Measurements from ENCODE around the gene EBLN2. TPM values are rescaled to one million over a fixed set of nuclear protein-coding genes. Genes with fewer than 3 reads are reported as not detected.
A peak's percentile ranks its signal among the peaks of the same experiment; 100 is the strongest.

Gene EBLN2
- 4.6 and 5.1 TPM in 2 replicates for total RNA-seq
- long read RNA-seq, partial matches to known transcripts = 0 of 2 reads
- long read RNA-seq, other reads (novel, unspliced or antisense) = 0 of 2 reads

DNA sequence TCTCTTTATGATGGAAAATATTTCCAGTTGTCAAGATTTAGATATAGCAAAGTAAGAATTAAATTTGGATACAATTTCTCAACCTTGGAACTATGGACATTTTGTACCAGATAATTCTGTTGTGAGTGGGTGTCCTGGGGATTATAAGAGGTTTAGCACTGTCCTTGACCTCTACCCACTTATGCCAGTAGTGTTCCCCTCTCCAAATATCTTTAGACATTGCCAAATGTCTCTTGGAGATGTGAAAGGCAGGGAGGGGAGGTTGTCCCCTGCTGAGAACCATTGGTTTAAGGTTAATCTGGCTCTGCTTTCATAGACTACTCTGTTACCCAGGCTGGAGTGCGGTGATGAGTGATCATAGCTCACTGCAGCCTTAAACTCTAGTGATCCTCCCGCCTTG is at the start of gene EBLN2:
Gene EBLN2, plus strand, starts transcription at position 244 of the 400 bp plus-strand sequence. CDS start 423 bp downstream, outside the sequence.
- H3K9me3 Mint-ChIP-seq (ENCODE audit: unreplicated experiment) = no peaks in the 10 kb centered on the region
- H3K4me1 Mint-ChIP-seq (ENCODE audit: unreplicated experiment) = peaks cover 30% of the 10 kb centered on the region
- H3K4me3 Mint-ChIP-seq (ENCODE audit: unreplicated experiment) = no peak within 1 kb of the TSS
- peak within 1 kb of the TSS; percentile 72 for H3K27ac Mint-ChIP-seq (ENCODE audit: unreplicated experiment)
- DNase-seq (ENCODE audit: extremely low spot score, unreplicated experiment) = no peak
- peaks cover 29% of the 10 kb centered on the region for H3K36me3 Mint-ChIP-seq (ENCODE audit: unreplicated experiment)
- TF ChIP-seq, protein P1, sequence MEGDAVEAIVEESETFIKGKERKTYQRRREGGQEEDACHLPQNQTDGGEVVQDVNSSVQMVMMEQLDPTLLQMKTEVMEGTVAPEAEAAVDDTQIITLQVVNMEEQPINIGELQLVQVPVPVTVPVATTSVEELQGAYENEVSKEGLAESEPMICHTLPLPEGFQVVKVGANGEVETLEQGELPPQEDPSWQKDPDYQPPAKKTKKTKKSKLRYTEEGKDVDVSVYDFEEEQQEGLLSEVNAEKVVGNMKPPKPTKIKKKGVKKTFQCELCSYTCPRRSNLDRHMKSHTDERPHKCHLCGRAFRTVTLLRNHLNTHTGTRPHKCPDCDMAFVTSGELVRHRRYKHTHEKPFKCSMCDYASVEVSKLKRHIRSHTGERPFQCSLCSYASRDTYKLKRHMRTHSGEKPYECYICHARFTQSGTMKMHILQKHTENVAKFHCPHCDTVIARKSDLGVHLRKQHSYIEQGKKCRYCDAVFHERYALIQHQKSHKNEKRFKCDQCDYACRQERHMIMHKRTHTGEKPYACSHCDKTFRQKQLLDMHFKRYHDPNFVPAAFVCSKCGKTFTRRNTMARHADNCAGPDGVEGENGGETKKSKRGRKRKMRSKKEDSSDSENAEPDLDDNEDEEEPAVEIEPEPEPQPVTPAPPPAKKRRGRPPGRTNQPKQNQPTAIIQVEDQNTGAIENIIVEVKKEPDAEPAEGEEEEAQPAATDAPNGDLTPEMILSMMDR (IDR thresholded peaks at IDR 0.05) = no peak
- no peaks in the 10 kb centered on the region for H3K27me3 Mint-ChIP-seq (ENCODE audit: unreplicated experiment)

DNA sequence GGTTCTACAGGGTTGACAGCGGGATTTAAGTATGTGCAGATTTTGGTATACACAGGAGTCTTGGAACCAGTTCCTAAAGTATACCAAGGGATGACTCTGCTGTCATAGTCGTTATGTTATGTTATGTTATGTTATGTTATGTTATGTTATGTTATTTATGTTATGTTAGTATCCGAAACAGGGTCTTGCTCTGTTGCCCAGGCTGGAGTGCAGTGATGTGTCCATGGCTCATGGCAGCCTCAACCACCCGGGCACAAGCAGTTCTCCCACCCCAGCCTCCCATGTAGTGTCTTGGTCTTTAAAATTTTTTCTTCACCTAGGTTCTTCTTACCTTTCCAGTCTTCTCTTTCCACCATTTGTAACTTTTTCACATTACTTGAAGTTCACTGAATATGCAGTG is 43.2 kb upstream of the EBLN2 start:
- no peak overlapping the region for H3K4me3 Mint-ChIP-seq (ENCODE audit: unreplicated experiment)
- no peaks in the 10 kb centered on the region for H3K27me3 Mint-ChIP-seq (ENCODE audit: unreplicated experiment)
- TF ChIP-seq, protein P1 (IDR thresholded peaks at IDR 0.05) = no peak
- DNase-seq (ENCODE audit: extremely low spot score, unreplicated experiment) = no peak
- no peaks in the 10 kb centered on the region for H3K9me3 Mint-ChIP-seq (ENCODE audit: unreplicated experiment)
- H3K36me3 Mint-ChIP-seq (ENCODE audit: unreplicated experiment) = peaks cover 10% of the 10 kb centered on the region
- H3K4me1 Mint-ChIP-seq (ENCODE audit: unreplicated experiment) = peaks cover 23% of the 10 kb centered on the region
- no peak overlapping the region for H3K27ac Mint-ChIP-seq (ENCODE audit: unreplicated experiment)

DNA sequence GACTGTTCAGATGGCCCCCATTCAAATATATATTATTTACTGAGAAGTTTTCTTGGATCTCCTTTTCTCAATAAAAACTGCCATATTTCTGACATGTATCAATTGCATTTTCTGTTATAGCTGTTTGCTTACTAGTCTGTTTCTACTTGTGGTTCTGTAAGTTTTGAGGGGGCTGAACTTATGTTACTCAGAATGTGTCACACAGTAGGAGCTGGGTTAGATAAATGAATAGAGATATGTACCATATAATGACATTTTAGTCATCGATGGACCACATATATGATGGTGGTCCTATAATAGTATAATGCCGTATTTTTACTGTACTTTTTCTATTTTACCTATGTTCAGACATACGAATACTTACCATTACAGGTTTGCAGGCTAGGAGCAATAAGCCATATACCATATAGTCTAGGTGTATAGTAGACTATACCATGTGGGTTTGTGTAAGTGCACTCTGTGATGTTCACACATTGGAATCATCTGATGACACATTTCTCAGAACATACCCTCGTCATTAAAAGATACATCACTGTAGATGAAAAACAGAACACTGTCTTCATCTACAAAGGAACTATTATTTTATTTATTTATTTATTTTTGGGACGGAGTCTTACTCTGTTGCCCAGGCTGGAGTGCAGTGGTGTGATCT is 42.5 kb upstream of the EBLN2 start:
- Mint-ChIP-seq H3K27me3 (ENCODE audit: unreplicated experiment) (no peaks in the 10 kb centered on the region), H3K27ac (ENCODE audit: unreplicated experiment) (no peak overlapping the region), H3K36me3 (ENCODE audit: unreplicated experiment) (peaks cover 10% of the 10 kb centered on the region), H3K4me1 (ENCODE audit: unreplicated experiment) (peaks cover 23% of the 10 kb centered on the region), H3K9me3 (ENCODE audit: unreplicated experiment) (no peaks in the 10 kb centered on the region), H3K4me3 (ENCODE audit: unreplicated experiment) (no peak overlapping the region)
- TF ChIP-seq, protein P1 (IDR thresholded peaks at IDR 0.05) = no peak
- no peak for DNase-seq (ENCODE audit: extremely low spot score, unreplicated experiment)

DNA sequence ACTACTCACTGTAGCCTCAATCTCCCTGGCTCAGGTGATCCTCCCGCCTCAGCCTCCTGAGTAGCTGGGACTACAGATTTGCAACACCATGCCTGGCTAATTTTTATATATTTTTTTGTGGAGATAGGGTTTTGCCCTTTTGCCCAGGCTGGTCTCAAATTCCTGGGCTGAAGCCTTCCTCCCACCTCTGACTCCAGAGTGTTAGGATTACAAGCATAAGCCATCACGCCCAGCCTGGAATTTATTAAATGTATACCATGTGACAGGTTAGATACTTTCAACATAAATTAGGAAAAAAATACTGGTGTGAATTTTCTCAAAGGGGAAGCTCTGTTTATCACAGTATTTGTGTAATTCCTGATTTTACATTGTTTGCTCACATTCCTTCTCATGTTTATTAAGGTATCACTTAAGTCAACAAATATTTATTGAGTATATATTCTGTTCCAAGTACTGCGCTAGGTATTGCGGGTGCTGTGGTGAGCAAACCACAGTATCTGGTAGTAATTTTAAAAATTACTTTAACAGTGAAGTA is 40.1 kb upstream of the EBLN2 start:
- TF ChIP-seq, protein P1 (IDR thresholded peaks at IDR 0.05) = no peak
- Mint-ChIP-seq H3K9me3 (ENCODE audit: unreplicated experiment) (no peaks in the 10 kb centered on the region), H3K4me1 (ENCODE audit: unreplicated experiment) (peaks cover 43% of the 10 kb centered on the region), H3K4me3 (ENCODE audit: unreplicated experiment) (no peak overlapping the region), H3K27ac (ENCODE audit: unreplicated experiment) (no peak overlapping the region), H3K36me3 (ENCODE audit: unreplicated experiment) (peaks cover 8% of the 10 kb centered on the region), H3K27me3 (ENCODE audit: unreplicated experiment) (no peaks in the 10 kb centered on the region)
- no peak for DNase-seq (ENCODE audit: extremely low spot score, unreplicated experiment)

DNA sequence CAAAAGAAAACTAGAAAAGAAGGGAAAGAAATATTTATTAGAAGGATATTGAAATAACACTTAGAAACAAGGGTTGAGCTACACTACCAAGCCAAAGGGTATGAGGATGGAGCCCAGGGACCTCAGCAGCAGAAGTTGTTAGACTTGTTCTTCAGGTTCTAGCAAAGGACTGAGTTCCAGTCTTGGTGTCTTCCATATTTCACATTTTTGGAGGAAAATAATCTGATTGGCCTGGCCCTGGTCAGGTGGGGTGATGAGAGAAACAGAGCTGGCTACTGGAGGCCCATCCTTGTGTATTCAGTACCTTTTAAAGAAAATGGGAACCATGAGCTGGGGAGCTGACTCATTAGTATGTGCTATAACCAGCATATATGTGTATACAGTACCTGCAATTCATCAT is 36.6 kb upstream of the EBLN2 start:
- Mint-ChIP-seq H3K27me3 (ENCODE audit: unreplicated experiment) (no peaks in the 10 kb centered on the region), H3K9me3 (ENCODE audit: unreplicated experiment) (no peaks in the 10 kb centered on the region), H3K4me1 (ENCODE audit: unreplicated experiment) (peaks cover 62% of the 10 kb centered on the region), H3K27ac (ENCODE audit: unreplicated experiment) (no peak overlapping the region), H3K36me3 (ENCODE audit: unreplicated experiment) (peaks cover 4% of the 10 kb centered on the region), H3K4me3 (ENCODE audit: unreplicated experiment) (no peak overlapping the region)
- DNase-seq (ENCODE audit: extremely low spot score, unreplicated experiment) = no peak
- TF ChIP-seq, protein P1 (IDR thresholded peaks at IDR 0.05) = no peak

Measured in osteocyte (in vitro differentiated cells).